ENCODE data around the gene PLOD3. TPM values are rescaled to one million over a fixed set of nuclear protein-coding genes. Genes with fewer than 3 reads are reported as not detected.

The PLOD3 gene
- total RNA-seq, 1 donor from 2014 or later: 161 TPM

- FAIRE-seq (no peak), DNase-seq (ENCODE audit: low read depth) (no peak)
- H3K4me1 Mint-ChIP-seq (ENCODE audit: low read depth, unreplicated experiment): peaks cover 5% of the 10 kb centered on the region
- Histone ChIP-seq H3K4me3 (ENCODE audit: insufficient read depth, low read depth, low read length) (no peak overlapping the region), H3K4me2 (ENCODE audit: low read length) (no peak overlapping the region), H3K9me3 (ENCODE audit: insufficient read depth, low read depth, low read length) (no peaks in the 10 kb centered on the region), H3K4me1 (ENCODE audit: insufficient read depth, low read length) (peaks cover 9% of the 10 kb centered on the region), H3K79me2 (ENCODE audit: insufficient read depth, low read length) (no peaks in the 10 kb centered on the region), H2AFZ (ENCODE audit: low read depth, low read length) (no peak overlapping the region), H3K9ac (ENCODE audit: low read length) (no peak overlapping the region), H3K27ac (ENCODE audit: low read depth, low read length) (no peak overlapping the region), H4K20me1 (ENCODE audit: insufficient read depth, low read length) (peaks cover 47% of the 10 kb centered on the region), H3K36me3 (ENCODE audit: insufficient read depth, low read length) (no peaks in the 10 kb centered on the region), H3K27me3 (ENCODE audit: insufficient read depth, low read length) (no peaks in the 10 kb centered on the region)
- no peak overlapping the region for H3K27ac Mint-ChIP-seq (ENCODE audit: unreplicated experiment)
- peaks cover 16% of the 10 kb centered on the region for H3K36me3 Mint-ChIP-seq (ENCODE audit: low read depth, unreplicated experiment)
- H3K4me3 Mint-ChIP-seq (ENCODE audit: unreplicated experiment): no peak overlapping the region
- H3K27me3 Mint-ChIP-seq (ENCODE audit: low read depth, unreplicated experiment): no peaks in the 10 kb centered on the region
- no peaks in the 10 kb centered on the region for H3K9me3 Mint-ChIP-seq (ENCODE audit: unreplicated experiment)
- TF ChIP-seq EZH2 (IDR thresholded peaks at IDR 0.05; ENCODE audit: insufficient read depth, low read length) (no peak), CTCF (IDR thresholded peaks at IDR 0.05; ENCODE audit: insufficient read depth, low read depth, low read length) (no peak)
Observed at GRCh38 chr7:101234636-101235035, 17.3 kb upstream of the PLOD3 start.

GRCh38 chr7:101233907-101234547 lies 16.6 kb upstream of the PLOD3 start:
- Mint-ChIP-seq H3K27ac (ENCODE audit: unreplicated experiment) (no peak overlapping the region), H3K36me3 (ENCODE audit: low read depth, unreplicated experiment) (peaks cover 18% of the 10 kb centered on the region), H3K9me3 (ENCODE audit: unreplicated experiment) (no peaks in the 10 kb centered on the region), H3K4me3 (ENCODE audit: unreplicated experiment) (no peak overlapping the region), H3K27me3 (ENCODE audit: low read depth, unreplicated experiment) (no peaks in the 10 kb centered on the region), H3K4me1 (ENCODE audit: low read depth, unreplicated experiment) (peaks cover 5% of the 10 kb centered on the region)
- H3K79me2 ChIP-seq (ENCODE audit: insufficient read depth, low read length): no peaks in the 10 kb centered on the region
- H3K9me3 ChIP-seq (ENCODE audit: insufficient read depth, low read depth, low read length): no peaks in the 10 kb centered on the region
- peaks cover 45% of the 10 kb centered on the region for H4K20me1 ChIP-seq (ENCODE audit: insufficient read depth, low read length)
- H3K9ac ChIP-seq (ENCODE audit: low read length): no peak overlapping the region
- H3K36me3 ChIP-seq (ENCODE audit: insufficient read depth, low read length): peaks cover 3% of the 10 kb centered on the region
- H2AFZ ChIP-seq (ENCODE audit: low read depth, low read length): no peak overlapping the region
- H3K27me3 ChIP-seq (ENCODE audit: insufficient read depth, low read length): no peaks in the 10 kb centered on the region
- H3K4me2 ChIP-seq (ENCODE audit: low read length): no peak overlapping the region
- no peak for FAIRE-seq
- H3K4me1 ChIP-seq (ENCODE audit: insufficient read depth, low read length): peaks cover 9% of the 10 kb centered on the region
- no peak for DNase-seq (ENCODE audit: low read depth)
- TF ChIP-seq CTCF (IDR thresholded peaks at IDR 0.05; ENCODE audit: insufficient read depth, low read depth, low read length): no peak
- TF ChIP-seq EZH2 (IDR thresholded peaks at IDR 0.05; ENCODE audit: insufficient read depth, low read length): no peak
- H3K27ac ChIP-seq (ENCODE audit: low read depth, low read length): no peak overlapping the region
- H3K4me3 ChIP-seq (ENCODE audit: insufficient read depth, low read depth, low read length): no peak overlapping the region

- peaks cover 2% of the 10 kb centered on the region for H3K4me1 Mint-ChIP-seq (ENCODE audit: low read depth, unreplicated experiment)
- H3K9me3 Mint-ChIP-seq (ENCODE audit: unreplicated experiment): no peaks in the 10 kb centered on the region
- DNase-seq (ENCODE audit: low read depth) (no peak), FAIRE-seq (no peak)
- Histone ChIP-seq H3K27ac (ENCODE audit: low read depth, low read length) (no peak overlapping the region), H3K4me2 (ENCODE audit: low read length) (peak overlapping the region; percentile 62), H3K79me2 (ENCODE audit: insufficient read depth, low read length) (no peaks in the 10 kb centered on the region), H3K27me3 (ENCODE audit: insufficient read depth, low read length) (no peaks in the 10 kb centered on the region), H3K9me3 (ENCODE audit: insufficient read depth, low read depth, low read length) (no peaks in the 10 kb centered on the region), H4K20me1 (ENCODE audit: insufficient read depth, low read length) (peaks cover 29% of the 10 kb centered on the region), H3K4me3 (ENCODE audit: insufficient read depth, low read depth, low read length) (no peak overlapping the region), H3K9ac (ENCODE audit: low read length) (no peak overlapping the region), H3K36me3 (ENCODE audit: insufficient read depth, low read length) (peaks cover 4% of the 10 kb centered on the region), H3K4me1 (ENCODE audit: insufficient read depth, low read length) (peaks cover 9% of the 10 kb centered on the region), H2AFZ (ENCODE audit: low read depth, low read length) (no peak overlapping the region)
- no peaks in the 10 kb centered on the region for H3K27me3 Mint-ChIP-seq (ENCODE audit: low read depth, unreplicated experiment)
- no peak for TF ChIP-seq EZH2 (IDR thresholded peaks at IDR 0.05; ENCODE audit: insufficient read depth, low read length)
- TF ChIP-seq CTCF (IDR thresholded peaks at IDR 0.05; ENCODE audit: insufficient read depth, low read depth, low read length): no peak
- H3K4me3 Mint-ChIP-seq (ENCODE audit: unreplicated experiment): no peak overlapping the region
- peak overlapping the region; percentile 8 for H3K27ac Mint-ChIP-seq (ENCODE audit: unreplicated experiment)
- peaks cover 15% of the 10 kb centered on the region for H3K36me3 Mint-ChIP-seq (ENCODE audit: low read depth, unreplicated experiment)
Observed at GRCh38 chr7:101232141-101232850, 14.9 kb upstream of the PLOD3 start.
